H9 (cell line): ENCODE data around the gene ADNP2. TPM values are rescaled to one million over a fixed set of nuclear protein-coding genes. Genes with fewer than 3 reads are reported as not detected.

Experiments used
- DNase-seq: peaks from one replicate; pipeline ENCODE4 v3.0.0-alpha.2; 2017
- H2AFZ ChIP-seq: one replicate; pipeline ENCODE4 v1.6.1; 2013; ENCODE audit warnings: mild to moderate bottlenecking, low read length, control low read depth, moderate library complexity
- H2AK5ac ChIP-seq: 2 replicates; pipeline ENCODE4 v1.6.1; 2013; ENCODE audit warnings: low read length, control low read depth, mixed read lengths; ENCODE audit not compliant: insufficient read length
- H2BK120ac ChIP-seq: one replicate; pipeline ENCODE4 v1.6.1; 2013; ENCODE audit warnings: low read depth, mild to moderate bottlenecking, low read length, control low read depth, inconsistent platforms; ENCODE audit not compliant: poor library complexity, severe bottlenecking
- H2BK12ac ChIP-seq: 2 replicates; pipeline ENCODE4 v1.6.1; 2013; ENCODE audit warnings: low read length, control low read depth, mixed read lengths, low read depth; ENCODE audit not compliant: insufficient read length
- H2BK15ac ChIP-seq: 2 replicates; pipeline ENCODE4 v1.6.1; 2013; ENCODE audit warnings: low read depth, low read length, control low read depth
- H2BK20ac ChIP-seq: one replicate; pipeline ENCODE4 v1.6.1; 2013; ENCODE audit warnings: low read depth, mild to moderate bottlenecking, low read length, control low read depth, inconsistent platforms; ENCODE audit not compliant: poor library complexity, severe bottlenecking
- H2BK5ac ChIP-seq: 2 replicates; pipeline ENCODE4 v1.6.1; 2013; ENCODE audit warnings: low read length, control low read depth, mixed read lengths; ENCODE audit not compliant: insufficient read length
- H3K14ac ChIP-seq: 2 replicates; pipeline ENCODE4 v1.6.1; 2013; ENCODE audit warnings: low read length, control low read depth; ENCODE audit not compliant: insufficient read depth
- H3K18ac ChIP-seq: 2 replicates; pipeline ENCODE4 v1.6.1; 2013; ENCODE audit warnings: low read depth, mild to moderate bottlenecking, mixed read lengths, low read length, control low read depth; ENCODE audit not compliant: insufficient read length
- H3K23ac ChIP-seq: 2 replicates; pipeline ENCODE4 v1.6.1; 2013; ENCODE audit warnings: low read length, control low read depth, mixed read lengths, low read depth; ENCODE audit not compliant: insufficient read length
- H3K23me2 ChIP-seq: 2 replicates; pipeline ENCODE4 v1.6.1; 2013; ENCODE audit warnings: low read depth, mild to moderate bottlenecking, mixed read lengths, low read length, control low read depth; ENCODE audit not compliant: insufficient read length, poor library complexity, severe bottlenecking
- H3K27ac ChIP-seq: 2 replicates; pipeline ENCODE4 v1.5.1; 2013; ENCODE audit warnings: low read length, control low read depth, mixed read lengths, low read depth; ENCODE audit not compliant: insufficient read length
- H3K27me3 ChIP-seq: 2 replicates; pipeline ENCODE4 v1.6.1; 2013; ENCODE audit warnings: low read length, control low read depth, inconsistent platforms; ENCODE audit not compliant: insufficient read depth
- H3K4ac ChIP-seq: 2 replicates; pipeline ENCODE4 v1.6.1; 2013; ENCODE audit warnings: low read depth, mild to moderate bottlenecking, control low read depth, inconsistent platforms, low read length, moderate library complexity
- H3K4me1 ChIP-seq: 2 replicates; pipeline ENCODE4 v1.6.1; 2013; ENCODE audit warnings: low read length, control low read depth, inconsistent platforms; ENCODE audit not compliant: insufficient read depth
- H3K4me2 ChIP-seq: 2 replicates; pipeline ENCODE4 v1.6.1; 2013; ENCODE audit warnings: low read length, control low read depth, mixed read lengths; ENCODE audit not compliant: insufficient read length, insufficient read depth
- H3K56ac ChIP-seq: 2 replicates; pipeline ENCODE4 v1.6.1; 2013; ENCODE audit warnings: low read depth, mild to moderate bottlenecking, mixed read lengths, low read length, control low read depth; ENCODE audit not compliant: insufficient read length
- H3K79me1 ChIP-seq: 2 replicates; pipeline ENCODE4 v1.6.1; 2013; ENCODE audit warnings: low read depth, mild to moderate bottlenecking, moderate library complexity, low read length, control low read depth, inconsistent platforms; ENCODE audit not compliant: insufficient read depth, poor library complexity, severe bottlenecking
- H3K79me2 ChIP-seq: 2 replicates; pipeline ENCODE4 v1.6.1; 2013; ENCODE audit warnings: low read length, control low read depth, inconsistent platforms; ENCODE audit not compliant: insufficient read depth
- H3K9ac ChIP-seq: 2 replicates; pipeline ENCODE4 v1.6.1; 2013; ENCODE audit warnings: low read length, control low read depth, mixed read lengths; ENCODE audit not compliant: insufficient read length; ENCODE audit errors: extremely low read depth
- H3K9me3 ChIP-seq: one replicate; pipeline ENCODE4 v1.6.1; 2013; ENCODE audit warnings: low read depth, low read length, inconsistent platforms; ENCODE audit not compliant: control insufficient read depth
- H3T11ph ChIP-seq: one replicate; pipeline ENCODE4 v1.6.1; 2013; ENCODE audit warnings: mild to moderate bottlenecking, low read length, control low read depth, inconsistent platforms
- H4K20me1 ChIP-seq: one replicate; pipeline ENCODE4 v1.6.1; 2013; ENCODE audit not compliant: control insufficient read depth, insufficient read length, insufficient read depth
- H4K5ac ChIP-seq: 2 replicates; pipeline ENCODE4 v1.6.1; 2013; ENCODE audit warnings: low read depth, mild to moderate bottlenecking, mixed read lengths, low read length, control low read depth; ENCODE audit not compliant: insufficient read length
- H4K8ac ChIP-seq: replicated peaks from 2 replicates; pipeline ENCODE4 v1.6.1; 2013; ENCODE audit warnings: low read length, control low read depth, mixed read lengths, low read depth; ENCODE audit not compliant: insufficient read length
- H4K91ac ChIP-seq: 2 replicates; pipeline ENCODE4 v1.6.1; 2013; ENCODE audit warnings: low read depth, mild to moderate bottlenecking, moderate library complexity, mixed read lengths, low read length, control low read depth; ENCODE audit not compliant: insufficient read length
- H3K27ac Mint-ChIP-seq, 3 experiments: 2 replicates in 2 of 3; 3 replicates in 1 of 3; pipeline ENCODE4 v1.8.0; 2020 to 2021; ENCODE audit warnings: mixed read lengths in 3 of 3, mild to moderate bottlenecking in 1 of 3, moderate library complexity in 1 of 3
- H3K27me3 Mint-ChIP-seq: 2 replicates; pipeline ENCODE4 v1.8.0; 2021; ENCODE audit warnings: low read depth, mild to moderate bottlenecking, moderate library complexity, mixed read lengths
- H3K36me3 Mint-ChIP-seq, 3 experiments: 2 replicates in 2 of 3; 3 replicates in 1 of 3; pipeline ENCODE4 v1.8.0; 2020 to 2021; ENCODE audit warnings: low read depth in 3 of 3, mixed read lengths in 3 of 3; ENCODE audit not compliant: insufficient read depth in 1 of 3
- H3K4me1 Mint-ChIP-seq, 2 experiments: 2 replicates each; pipeline ENCODE4 v1.8.0; 2020; ENCODE audit warnings: mixed read lengths in 2 of 2
- H3K4me3 Mint-ChIP-seq, 2 experiments: 2 replicates in 1 of 2; 3 replicates in 1 of 2; pipeline ENCODE4 v1.8.0; 2020 to 2021; ENCODE audit warnings: mild to moderate bottlenecking in 2 of 2, mixed read lengths in 2 of 2, moderate library complexity in 1 of 2
- H3K9me3 Mint-ChIP-seq, 2 experiments: 2 replicates in 1 of 2; 3 replicates in 1 of 2; pipeline ENCODE4 v1.8.0; 2020; ENCODE audit warnings: mild to moderate bottlenecking in 2 of 2, mixed read lengths in 2 of 2, moderate library complexity in 1 of 2
- CTCF ChIP-seq: fragments of 200-600 bp; sonication (generic); conservative IDR thresholded peaks from 3 replicates; pipeline ENCODE4 v1.8.0; 2021; ENCODE audit warnings: antibody characterized with exemption, mild to moderate bottlenecking
- WGBS: extraction: QIAGEN DNeasy Blood & Tissue Kit; methylation state at CpG from one replicate; pipeline ENCODE4 v1.1.7; 2013; ENCODE audit warnings: missing lambda C conversion rate, low lambda C conversion rate, mixed read lengths; ENCODE audit not compliant: insufficient read length; ENCODE audit errors: extremely low coverage; 5-methylcytosine and 5-hydroxymethylcytosine counted together
- total RNA-seq: library from RNA; stranded (reverse); gene quantifications from 2 replicates; pipeline ENCODE4 v1.2.1, GENCODE V29; 2021

Gene ADNP2
- total RNA-seq, 1 experiment from 2014 or later = 53.5 TPM

GRCh38 chr18:80158365-80158764 is 49.3 kb downstream of the ADNP2 start:
- Mint-ChIP-seq H3K27me3 (no peaks in the 10 kb centered on the region; the same call in 1 of the 2 replicates), H3K27ac (no peak overlapping the region), H3K9me3 (peaks cover under 1 to 10% of the 10 kb centered on the region in 2 experiments; a peak in 3 of 5 replicates), H3K36me3 (peaks cover 14 to 44% (median 38%) of the 10 kb centered on the region in 3 experiments), H3K4me3 (no peak overlapping the region), H3K4me1 (no peaks in the 10 kb centered on the region)
- Histone ChIP-seq H3K4me2 (no peak overlapping the region), H4K91ac (no peak overlapping the region), H4K8ac (no peak overlapping the region), H2AK5ac (no peak overlapping the region), H3K23me2 (no peaks in the 10 kb centered on the region), H2BK5ac (no peak overlapping the region), H3K79me1 (no peaks in the 10 kb centered on the region), H2BK120ac (no peak overlapping the region), H3K27me3 (no peaks in the 10 kb centered on the region), H4K5ac (no peak overlapping the region), H3K79me2 (no peaks in the 10 kb centered on the region), H3K56ac (no peak overlapping the region), H3T11ph (no peak overlapping the region), H4K20me1 (no peaks in the 10 kb centered on the region), H2BK12ac (no peak overlapping the region), H3K14ac (no peak overlapping the region), H3K9me3 (no peaks in the 10 kb centered on the region), H3K23ac (no peak overlapping the region), H3K9ac (no peak overlapping the region), H3K18ac (no peak overlapping the region), H2BK15ac (no peak overlapping the region), H3K4me1 (no peaks in the 10 kb centered on the region), H2BK20ac (no peak overlapping the region), H2AFZ (no peak overlapping the region), H3K4ac (no peak overlapping the region), H3K27ac (no peak overlapping the region)
- WGBS = no CpG with 5 or more reads among the region's 5 CpGs
- DNase-seq = no peak
- TF ChIP-seq CTCF = no peak
